Calu3 (cell line): ENCODE measurements around the gene DEDD2. TPM values are rescaled to one million over a fixed set of nuclear protein-coding genes. Genes with fewer than 3 reads are reported as not detected.

Experiments
- BruUV-seq: library from RNA; stranded (reverse); fragments of 400-500 nt; replicated peaks from 2 replicates; lab custom pipeline; 2021; lab: Mats Ljungman, UMichigan
- CTCF ChIA-PET: fragments of 300-600 bp; sonication (Branson Sonifier 250); formaldehyde crosslinking; loops from one replicate; lab custom pipeline; 2022; ENCODE audit warnings: antibody characterized with exemption; lab: Charles Lee
- DNase-seq: peaks from one replicate; pipeline ENCODE4 v3.0.0; 2022
- H3K27ac Mint-ChIP-seq: one replicate; pipeline ENCODE4 v1.8.0; 2022; ENCODE audit warnings: mixed read lengths; ENCODE audit not compliant: unreplicated experiment
- H3K27me3 Mint-ChIP-seq: one replicate; pipeline ENCODE4 v1.8.0; 2022; ENCODE audit warnings: mixed read lengths; ENCODE audit not compliant: unreplicated experiment
- H3K36me3 Mint-ChIP-seq: one replicate; pipeline ENCODE4 v1.8.0; 2022; ENCODE audit warnings: mild to moderate bottlenecking, moderate library complexity, mixed read lengths; ENCODE audit not compliant: insufficient read depth, unreplicated experiment
- H3K4me1 Mint-ChIP-seq: one replicate; pipeline ENCODE4 v1.8.0; 2022; ENCODE audit warnings: mild to moderate bottlenecking, low read depth, mixed read lengths; ENCODE audit not compliant: unreplicated experiment
- H3K4me3 Mint-ChIP-seq: one replicate; pipeline ENCODE4 v1.8.0; 2022; ENCODE audit warnings: mild to moderate bottlenecking, low read depth, moderate library complexity, mixed read lengths; ENCODE audit not compliant: unreplicated experiment
- H3K9me3 Mint-ChIP-seq: one replicate; pipeline ENCODE4 v1.8.0; 2022; ENCODE audit warnings: low read depth, mixed read lengths; ENCODE audit not compliant: unreplicated experiment
- intact Hi-C: fragments of 100-400 bp; cut with micrococcal nuclease; formaldehyde crosslinking; loops from one replicate; pipeline ENCODE4 v1.10.0; 2022; ENCODE audit not compliant: unreplicated experiment
- total RNA-seq: library from RNA; stranded (reverse); gene quantifications from 2 replicates; pipeline ENCODE4 v1.2.3, GENCODE V29; 2022
- TF ChIP-seq, protein P1 (sequence below): fragments of 200-600 bp; IDR thresholded peaks from one replicate; pipeline ENCODE4 v1.8.0; 2022; ENCODE audit warnings: antibody characterized with exemption; ENCODE audit not compliant: unreplicated experiment

Gene DEDD2
- total RNA-seq, 1 experiment from 2014 or later = 78.3 TPM

DNA sequence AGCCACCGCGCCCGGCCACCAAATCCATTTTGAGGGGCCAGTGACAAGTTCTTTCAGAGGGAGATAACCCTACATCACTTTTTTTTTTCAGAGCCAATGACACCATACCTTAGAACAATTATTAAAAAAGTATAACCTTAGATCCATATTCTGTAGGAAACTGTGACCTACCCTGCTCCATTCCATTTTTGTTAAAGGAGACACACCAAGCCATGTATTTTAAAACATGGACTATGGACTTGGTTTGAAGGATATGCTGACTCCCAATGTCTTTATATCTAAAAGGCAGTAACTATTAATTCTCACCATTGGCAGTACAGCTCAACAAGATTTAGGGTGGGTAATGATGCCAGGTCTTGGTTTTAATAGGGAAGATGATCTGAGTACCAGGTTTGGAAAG lies 23.8 kb upstream of the DEDD2 start:
- no peak for DNase-seq
- Mint-ChIP-seq H3K27me3 (no peaks in the 10 kb centered on the region), H3K4me3 (peak overlapping the region; percentile 75), H3K4me1 (peaks cover 35% of the 10 kb centered on the region), H3K9me3 (no peaks in the 10 kb centered on the region), H3K36me3 (peaks cover 88% of the 10 kb centered on the region), H3K27ac (peak overlapping the region; percentile 79)
- TF ChIP-seq, protein P1, sequence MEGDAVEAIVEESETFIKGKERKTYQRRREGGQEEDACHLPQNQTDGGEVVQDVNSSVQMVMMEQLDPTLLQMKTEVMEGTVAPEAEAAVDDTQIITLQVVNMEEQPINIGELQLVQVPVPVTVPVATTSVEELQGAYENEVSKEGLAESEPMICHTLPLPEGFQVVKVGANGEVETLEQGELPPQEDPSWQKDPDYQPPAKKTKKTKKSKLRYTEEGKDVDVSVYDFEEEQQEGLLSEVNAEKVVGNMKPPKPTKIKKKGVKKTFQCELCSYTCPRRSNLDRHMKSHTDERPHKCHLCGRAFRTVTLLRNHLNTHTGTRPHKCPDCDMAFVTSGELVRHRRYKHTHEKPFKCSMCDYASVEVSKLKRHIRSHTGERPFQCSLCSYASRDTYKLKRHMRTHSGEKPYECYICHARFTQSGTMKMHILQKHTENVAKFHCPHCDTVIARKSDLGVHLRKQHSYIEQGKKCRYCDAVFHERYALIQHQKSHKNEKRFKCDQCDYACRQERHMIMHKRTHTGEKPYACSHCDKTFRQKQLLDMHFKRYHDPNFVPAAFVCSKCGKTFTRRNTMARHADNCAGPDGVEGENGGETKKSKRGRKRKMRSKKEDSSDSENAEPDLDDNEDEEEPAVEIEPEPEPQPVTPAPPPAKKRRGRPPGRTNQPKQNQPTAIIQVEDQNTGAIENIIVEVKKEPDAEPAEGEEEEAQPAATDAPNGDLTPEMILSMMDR = no peak
- CTCF ChIA-PET = interaction anchor here (1.0 kb wide), 1 partner anchor 38 kb away, joined by 3 read pairs; no protein-coding TSS in a partner anchor
- BruUV-seq = no TSS peak
- intact Hi-C loops = no loop called here

DNA sequence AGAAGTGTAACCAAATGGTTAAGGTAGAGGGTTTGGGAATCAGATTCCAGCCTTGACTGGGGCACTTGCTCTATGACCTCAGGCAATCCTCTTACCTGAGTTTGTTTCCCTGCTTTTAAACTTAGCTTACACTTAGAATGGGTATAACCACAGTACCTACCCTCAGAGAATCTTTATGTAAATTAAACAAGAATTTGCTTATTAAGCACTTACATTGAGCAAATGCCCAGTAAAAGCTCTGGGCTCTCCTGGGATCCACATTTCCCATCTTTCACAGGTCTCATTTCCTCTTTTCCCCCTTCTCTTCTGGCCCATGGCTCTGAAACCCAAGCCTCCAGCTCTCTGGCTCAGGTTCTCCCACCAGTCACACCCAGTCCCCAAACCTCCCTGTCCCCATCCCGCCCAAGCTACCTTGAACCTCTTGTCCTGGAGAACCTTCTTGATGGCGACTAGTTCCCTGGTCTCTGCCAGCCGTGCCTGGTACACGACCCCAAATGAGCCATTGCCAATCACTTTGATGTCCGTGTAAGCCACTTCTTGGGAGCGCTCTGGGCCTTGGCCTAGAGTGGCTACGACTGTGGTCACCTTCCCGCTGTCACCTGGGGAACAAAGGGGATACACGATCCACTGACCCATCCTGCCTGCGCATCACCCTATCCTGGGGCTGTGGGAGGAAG lies 22.2 kb upstream of the DEDD2 start:
- H3K4me3 Mint-ChIP-seq = no peak overlapping the region
- intact Hi-C loops = no loop called here
- TF ChIP-seq, protein P1 = no peak
- H3K27me3 Mint-ChIP-seq = no peaks in the 10 kb centered on the region
- peaks cover 89% of the 10 kb centered on the region for H3K36me3 Mint-ChIP-seq
- BruUV-seq = no TSS peak
- H3K9me3 Mint-ChIP-seq = no peaks in the 10 kb centered on the region
- peak overlapping the region; percentile 62 for H3K27ac Mint-ChIP-seq
- H3K4me1 Mint-ChIP-seq = peaks cover 19% of the 10 kb centered on the region
- CTCF ChIA-PET = interaction anchor here (0.6 to 0.9 kb wide), 2 partner anchors 31 to 69 kb away, joined by 3 to 7 read pairs; no protein-coding TSS in a partner anchor
- no peak for DNase-seq

DNA sequence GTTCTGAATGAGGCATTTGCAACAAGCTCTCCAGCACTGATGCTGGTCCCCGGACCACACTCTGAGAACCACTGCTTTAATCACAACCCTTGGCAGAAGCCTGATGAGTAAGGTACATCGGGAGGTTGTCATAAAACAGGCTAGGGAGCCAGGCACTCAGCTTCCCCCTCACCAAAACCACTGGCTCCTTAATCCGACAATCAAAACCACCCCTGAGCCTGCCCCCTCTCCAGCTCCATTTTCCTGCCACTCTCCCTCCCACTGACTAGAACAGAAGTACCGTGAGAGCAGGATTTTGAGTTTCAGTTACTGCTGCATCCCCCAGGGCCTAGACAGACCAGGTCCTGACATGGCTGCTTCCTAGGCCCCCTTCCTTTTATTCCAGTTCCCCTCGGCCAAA lies 17.7 kb upstream of the DEDD2 start:
- Mint-ChIP-seq H3K36me3 (peaks cover 80% of the 10 kb centered on the region), H3K27ac (no peak overlapping the region), H3K9me3 (no peaks in the 10 kb centered on the region), H3K4me3 (no peak overlapping the region), H3K27me3 (no peaks in the 10 kb centered on the region), H3K4me1 (peaks cover 3% of the 10 kb centered on the region)
- BruUV-seq = no TSS peak
- no peak for DNase-seq
- intact Hi-C loops = no loop called here
- TF ChIP-seq, protein P1 = no peak
- CTCF ChIA-PET = interaction anchor here (1.1 kb wide), 1 partner anchor 20 kb away, joined by 3 read pairs; no protein-coding TSS in a partner anchor

DNA sequence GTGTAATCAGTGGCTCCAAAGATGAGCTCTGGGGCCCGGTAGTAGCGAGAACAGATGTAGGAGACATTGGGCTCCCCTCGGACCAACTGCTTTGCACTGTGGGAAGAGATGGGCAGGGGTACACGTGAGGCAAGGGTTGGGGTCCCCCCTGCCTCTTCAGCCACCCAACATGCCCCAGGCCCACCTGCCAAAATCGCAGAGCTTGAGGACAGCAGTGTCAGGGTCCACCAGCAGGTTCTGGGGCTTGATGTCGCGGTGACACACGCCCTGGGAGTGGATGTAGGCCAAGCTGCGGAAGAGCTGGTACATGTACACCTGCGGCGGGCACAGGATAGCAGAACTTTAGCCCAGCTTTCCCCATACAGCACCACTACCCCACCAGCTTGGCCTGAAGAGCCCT lies 16.9 kb upstream of the DEDD2 start:
- CTCF ChIA-PET = interaction anchor here (0.6 to 2.6 kb wide), 3 partner anchors 9 to 19 kb away, joined by 3 to 11 read pairs (median 3); partner anchors contain the start of gene GSK3A
- no TSS peak for BruUV-seq
- intact Hi-C loops = no loop called here
- no peaks in the 10 kb centered on the region for H3K4me1 Mint-ChIP-seq
- no peak overlapping the region for H3K4me3 Mint-ChIP-seq
- no peak for DNase-seq
- TF ChIP-seq, protein P1 = no peak
- H3K36me3 Mint-ChIP-seq = peaks cover 80% of the 10 kb centered on the region
- H3K27ac Mint-ChIP-seq = no peak overlapping the region
- no peaks in the 10 kb centered on the region for H3K9me3 Mint-ChIP-seq
- no peaks in the 10 kb centered on the region for H3K27me3 Mint-ChIP-seq
